CD4-positive, alpha-beta T cell (primary cell): Measurements from ENCODE around the gene STC2. TPM values are rescaled to one million over a fixed set of nuclear protein-coding genes. Genes with fewer than 3 reads are reported as not detected.

Experiments
- ATAC-seq: fragments of 200-7000 bp; cut with Tn5 transposase; one replicate; pipeline ENCODE4 v1.10.0; 2022; ENCODE audit warnings: mild to moderate bottlenecking; ENCODE audit not compliant: poor library complexity
- CTCF ChIA-PET: fragments of 350-600 bp; sonication (Branson Sonifier 250); formaldehyde crosslinking; loops from one replicate; lab custom pipeline; 2021; ENCODE audit warnings: antibody characterized with exemption, inconsistent platforms; lab: Charles Lee
- POLR2A ChIA-PET: fragments of 350-600 bp; sonication (Branson Sonifier 250); formaldehyde crosslinking; loops from one replicate; lab custom pipeline; 2021; ENCODE audit warnings: antibody characterized with exemption, inconsistent platforms; lab: Charles Lee
- DNase-seq, 14 experiments: peaks; one replicate each; pipeline ENCODE4 v3.0.0-alpha.2; 2013 to 2020; ENCODE audit warnings: mixed read lengths in 2 of 14
- H3K27ac ChIP-seq, 2 donors: one replicate each; pipeline versions ENCODE4 v1.5.1 to v1.7.0; 2013; ENCODE audit warnings: low read length in 2 of 2, low read depth in 1 of 2, mild to moderate bottlenecking in 1 of 2
- H3K27me3 ChIP-seq, 2 experiments: 1 replicate in 1 of 2; 2 replicates in 1 of 2; pipeline versions ENCODE4 v1.6.1 to v1.7.0; 2013; ENCODE audit warnings: low read length in 2 of 2, control low read depth in 1 of 2, mild to moderate bottlenecking in 1 of 2, moderate library complexity in 1 of 2; ENCODE audit not compliant: insufficient read depth in 2 of 2, control insufficient read depth in 1 of 2
- H3K36me3 ChIP-seq: one replicate; pipeline ENCODE4 v1.6.1; 2013; ENCODE audit warnings: low read length, control low read depth; ENCODE audit not compliant: insufficient read depth
- H3K4me1 ChIP-seq: one replicate; pipeline ENCODE4 v1.6.1; 2013; ENCODE audit warnings: low read length, control low read depth; ENCODE audit not compliant: insufficient read depth
- H3K4me3 ChIP-seq: one replicate; pipeline ENCODE4 v1.5.1; 2013; ENCODE audit warnings: mild to moderate bottlenecking, low read length, moderate library complexity
- H3K9me3 ChIP-seq, 2 experiments: 1 replicate in 1 of 2; 2 replicates in 1 of 2; pipeline versions ENCODE4 v1.6.1 to v1.7.0; 2013; ENCODE audit warnings: low read length in 2 of 2, mild to moderate bottlenecking in 2 of 2, control low read depth in 1 of 2, moderate library complexity in 1 of 2; ENCODE audit not compliant: control insufficient read depth in 1 of 2, insufficient read depth in 1 of 2
- H3K27ac Mint-ChIP-seq: one replicate; pipeline ENCODE4 v1.8.0; 2020; ENCODE audit warnings: mixed read lengths
- H3K27me3 Mint-ChIP-seq: one replicate; pipeline ENCODE4 v1.8.0; 2021; ENCODE audit warnings: mixed read lengths
- H3K36me3 Mint-ChIP-seq: one replicate; pipeline ENCODE4 v1.8.0; 2021; ENCODE audit warnings: low read depth, mixed read lengths
- H3K4me1 Mint-ChIP-seq: one replicate; pipeline ENCODE4 v1.8.0; 2021; ENCODE audit warnings: low read depth, mixed read lengths
- H3K4me3 Mint-ChIP-seq: one replicate; pipeline ENCODE4 v1.8.0; 2020; ENCODE audit warnings: mild to moderate bottlenecking, mixed read lengths
- H3K9me3 Mint-ChIP-seq: one replicate; pipeline ENCODE4 v1.8.0; 2020; ENCODE audit warnings: mixed read lengths
- intact Hi-C, 2 experiments: fragments of 100-400 bp; cut with DNase I in 1 of 2; cut with micrococcal nuclease in 1 of 2; formaldehyde crosslinking; loops; one replicate each; pipeline versions ENCODE4 v1.15.1 to v1.9.0; 2023 to 2025; cut with DNase I, micrococcal nuclease
- total RNA-seq, 174 experiments: library from RNA in 2 of 174; stranded (reverse) in 2 of 174; gene quantifications; one replicate each; pipeline ENCODE4 v1.2.3 and lab custom pipeline; 2021 to 2026
- TF ChIP-seq, protein P1 (sequence below): fragments of 200-600 bp; IDR thresholded peaks from one replicate; pipeline ENCODE4 v1.8.0; 2022; ENCODE audit warnings: antibody characterized with exemption, mild to moderate bottlenecking

The STC2 gene
- total RNA-seq, 2 experiments from 2014 or later: not detected

DNA sequence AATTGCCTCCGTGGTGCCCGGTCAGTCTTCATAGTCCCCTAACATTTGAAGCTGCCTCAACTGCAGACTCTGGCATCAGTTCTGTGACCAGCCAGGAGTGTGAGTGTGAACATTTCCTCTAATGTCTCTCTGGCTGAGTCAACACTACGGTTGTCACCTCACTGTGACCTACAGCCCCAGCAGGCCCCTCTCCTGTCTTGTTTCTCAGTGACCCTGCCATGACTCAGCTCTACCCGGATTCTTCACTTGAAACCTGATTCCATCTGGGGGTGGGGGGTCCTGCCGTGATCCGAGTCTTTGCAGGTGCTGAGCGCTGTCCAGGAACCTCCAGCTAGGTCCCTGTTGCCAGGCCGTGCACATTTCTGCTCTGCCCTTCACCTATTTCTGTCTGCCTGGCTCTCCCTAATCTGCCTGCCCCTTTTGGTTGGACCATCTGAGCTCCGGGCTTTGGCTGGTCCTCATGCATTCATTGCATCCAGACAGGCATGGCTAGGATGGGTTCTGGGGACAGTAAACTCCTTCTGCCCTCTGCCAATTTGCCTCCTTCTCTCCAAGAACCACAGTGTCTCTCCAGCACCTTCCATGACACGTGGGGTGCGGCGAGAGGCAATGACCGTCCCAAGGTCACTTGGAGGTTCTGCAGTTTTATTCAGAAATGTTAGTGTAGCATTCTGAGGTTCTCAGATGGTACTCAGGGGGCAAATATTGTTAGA lies 24.2 kb downstream of the STC2 start:
- POLR2A ChIA-PET: no interaction called here
- peaks cover 5% of the 10 kb centered on the region for H3K9me3 Mint-ChIP-seq
- H3K4me3 ChIP-seq: no peak overlapping the region
- no peaks in the 10 kb centered on the region for H3K36me3 Mint-ChIP-seq
- no peak for ATAC-seq
- CTCF ChIA-PET: no interaction called here
- H3K4me1 ChIP-seq: no peaks in the 10 kb centered on the region
- no peak overlapping the region for H3K27ac Mint-ChIP-seq
- H3K4me3 Mint-ChIP-seq: no peak overlapping the region
- no peaks in the 10 kb centered on the region for H3K4me1 Mint-ChIP-seq
- H3K27me3 Mint-ChIP-seq: peaks cover 59% of the 10 kb centered on the region
- TF ChIP-seq, protein P1, sequence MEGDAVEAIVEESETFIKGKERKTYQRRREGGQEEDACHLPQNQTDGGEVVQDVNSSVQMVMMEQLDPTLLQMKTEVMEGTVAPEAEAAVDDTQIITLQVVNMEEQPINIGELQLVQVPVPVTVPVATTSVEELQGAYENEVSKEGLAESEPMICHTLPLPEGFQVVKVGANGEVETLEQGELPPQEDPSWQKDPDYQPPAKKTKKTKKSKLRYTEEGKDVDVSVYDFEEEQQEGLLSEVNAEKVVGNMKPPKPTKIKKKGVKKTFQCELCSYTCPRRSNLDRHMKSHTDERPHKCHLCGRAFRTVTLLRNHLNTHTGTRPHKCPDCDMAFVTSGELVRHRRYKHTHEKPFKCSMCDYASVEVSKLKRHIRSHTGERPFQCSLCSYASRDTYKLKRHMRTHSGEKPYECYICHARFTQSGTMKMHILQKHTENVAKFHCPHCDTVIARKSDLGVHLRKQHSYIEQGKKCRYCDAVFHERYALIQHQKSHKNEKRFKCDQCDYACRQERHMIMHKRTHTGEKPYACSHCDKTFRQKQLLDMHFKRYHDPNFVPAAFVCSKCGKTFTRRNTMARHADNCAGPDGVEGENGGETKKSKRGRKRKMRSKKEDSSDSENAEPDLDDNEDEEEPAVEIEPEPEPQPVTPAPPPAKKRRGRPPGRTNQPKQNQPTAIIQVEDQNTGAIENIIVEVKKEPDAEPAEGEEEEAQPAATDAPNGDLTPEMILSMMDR: no peak
- no peaks in the 10 kb centered on the region for H3K36me3 ChIP-seq
- H3K9me3 ChIP-seq: peaks cover 4 to 9% of the 10 kb centered on the region in 2 experiments
- intact Hi-C loops: no loop called here
- H3K27ac ChIP-seq: no peak overlapping the region
- H3K27me3 ChIP-seq: peaks cover 4 to 8% of the 10 kb centered on the region in 2 experiments
- no peak for DNase-seq

DNA sequence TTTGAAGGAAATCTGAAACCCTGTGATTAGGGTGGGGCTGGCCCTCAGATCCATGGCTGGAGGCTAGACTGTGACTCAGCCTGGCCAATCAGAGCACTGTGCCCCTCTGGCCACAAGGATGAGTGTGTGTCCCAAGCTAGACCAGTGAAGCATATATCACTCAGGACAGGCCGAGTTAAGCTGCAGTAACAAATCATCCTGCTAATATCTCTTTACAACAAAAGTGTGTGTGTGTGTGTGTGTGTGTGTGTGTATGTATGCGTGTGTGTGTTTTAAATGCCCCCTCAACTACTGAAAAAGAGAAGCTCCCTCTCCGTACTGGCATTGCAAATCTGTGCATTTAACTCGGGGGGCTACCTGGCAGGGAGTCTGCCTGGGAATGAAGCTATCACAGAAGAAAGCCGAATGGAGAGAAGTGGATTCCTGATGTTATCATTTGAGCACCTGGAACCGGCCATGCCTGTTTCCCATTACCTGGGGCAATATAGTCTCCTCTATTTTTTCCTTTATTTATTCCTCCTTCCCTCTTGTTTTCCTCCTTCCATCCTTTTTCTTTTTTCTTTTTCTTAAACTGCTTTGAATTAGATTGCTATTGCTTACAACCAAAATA lies 25.6 kb downstream of the STC2 start:
- ATAC-seq (no peak), DNase-seq (no peak)
- H3K27me3 ChIP-seq: peaks cover 4 to 9% of the 10 kb centered on the region in 2 experiments
- intact Hi-C loops: no loop called here
- Mint-ChIP-seq H3K27ac (no peak overlapping the region), H3K27me3 (peaks cover 54% of the 10 kb centered on the region), H3K36me3 (no peaks in the 10 kb centered on the region), H3K9me3 (no peaks in the 10 kb centered on the region), H3K4me3 (no peak overlapping the region), H3K4me1 (no peaks in the 10 kb centered on the region)
- H3K36me3 ChIP-seq: no peaks in the 10 kb centered on the region
- TF ChIP-seq, protein P1: no peak
- H3K4me1 ChIP-seq: no peaks in the 10 kb centered on the region
- H3K27ac ChIP-seq: no peak overlapping the region
- POLR2A ChIA-PET: no interaction called here
- CTCF ChIA-PET: no interaction called here
- peaks cover 0 to 1% of the 10 kb centered on the region in 2 experiments for H3K9me3 ChIP-seq
- no peak overlapping the region for H3K4me3 ChIP-seq

DNA sequence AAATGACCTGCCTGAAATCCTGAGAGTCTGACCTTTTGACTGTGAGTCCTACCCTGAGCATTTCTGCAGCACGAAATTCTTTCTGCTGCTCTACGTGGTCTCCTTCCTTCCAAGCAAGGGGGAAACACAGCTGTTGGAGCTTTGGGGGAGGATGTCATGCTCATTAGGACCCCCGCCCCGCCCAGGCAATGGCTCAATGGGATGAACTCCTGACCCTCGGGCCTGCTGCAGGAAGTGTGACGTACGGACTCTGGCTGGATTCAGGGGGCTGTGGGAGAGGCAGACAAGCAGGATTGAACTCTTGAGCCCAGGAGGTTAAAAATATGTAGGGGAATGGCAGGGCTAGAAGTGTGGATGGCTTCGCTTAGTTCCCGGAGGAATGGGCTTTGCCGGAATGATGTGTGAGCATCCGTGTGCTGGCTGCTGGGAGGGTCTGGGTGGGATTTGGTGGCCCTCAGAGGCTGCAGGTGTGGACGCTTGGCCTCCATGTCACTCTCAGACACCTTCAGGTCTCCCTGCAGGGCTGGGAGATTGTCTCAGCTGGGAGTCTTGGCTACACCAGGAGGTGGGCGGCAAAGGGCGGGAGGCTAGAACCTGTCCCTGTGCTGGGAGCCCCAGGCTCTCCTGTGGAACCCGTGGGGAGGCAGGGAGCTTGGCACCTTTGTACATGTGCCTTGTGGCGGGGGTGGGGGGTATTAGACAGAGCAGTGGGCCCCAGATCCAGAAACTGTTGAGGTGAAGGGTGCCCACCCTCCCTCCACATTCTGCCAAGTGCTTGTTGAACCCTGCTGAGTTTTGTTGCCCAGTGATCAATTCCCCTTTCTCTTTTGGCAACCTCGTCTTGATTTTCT lies 26.3 kb downstream of the STC2 start:
- intact Hi-C loops: no loop called here
- TF ChIP-seq, protein P1: no peak
- ChIA-PET CTCF (no interaction called here), POLR2A (no interaction called here)
- no peak overlapping the region for H3K27ac Mint-ChIP-seq
- Histone ChIP-seq H3K4me3 (no peak overlapping the region), H3K27ac (no peak overlapping the region), H3K36me3 (no peaks in the 10 kb centered on the region), H3K4me1 (no peaks in the 10 kb centered on the region), H3K9me3 (no peaks in the 10 kb centered on the region), H3K27me3 (peaks cover 4 to 16% of the 10 kb centered on the region in 2 experiments)
- DNase-seq (no peak), ATAC-seq (no peak)
- H3K4me1 Mint-ChIP-seq: no peaks in the 10 kb centered on the region
- no peaks in the 10 kb centered on the region for H3K9me3 Mint-ChIP-seq
- no peaks in the 10 kb centered on the region for H3K36me3 Mint-ChIP-seq
- no peak overlapping the region for H3K4me3 Mint-ChIP-seq
- H3K27me3 Mint-ChIP-seq: peaks cover 52% of the 10 kb centered on the region
